GM19193 (cell line): ENCODE measurements around the gene DMXL2.

ENCODE experiments used
- POLR2A ChIP-seq: IDR thresholded peaks from 4 replicates; pipeline ENCODE4 v1.6.1; 2011; ENCODE audit not compliant: insufficient read depth, insufficient read length; ENCODE audit errors: extremely low read depth

DMXL2 gene

GRCh38 chr15:51516291-51516690, 106.3 kb downstream of the DMXL2 start:
- no peak for TF ChIP-seq POLR2A

- no peak for TF ChIP-seq POLR2A
Measured at GRCh38 chr15:51505251-51505650, 117.3 kb downstream of the DMXL2 start.

- no peak for TF ChIP-seq POLR2A
Measured at GRCh38 chr15:51503003-51503402, 119.6 kb downstream of the DMXL2 start.

GRCh38 chr15:51499379-51499976, 123.1 kb downstream of the DMXL2 start:
- no peak for TF ChIP-seq POLR2A

- TF ChIP-seq POLR2A: no peak
Measured at GRCh38 chr15:51497806-51498205, 124.8 kb downstream of the DMXL2 start.

GRCh38 chr15:51496246-51496645, 126.3 kb downstream of the DMXL2 start:
- no peak for TF ChIP-seq POLR2A

GRCh38 chr15:51494411-51495314, 127.9 kb downstream of the DMXL2 start:
- no peak for TF ChIP-seq POLR2A

GRCh38 chr15:51493892-51494291, 128.7 kb downstream of the DMXL2 start:
- no peak for TF ChIP-seq POLR2A

GRCh38 chr15:51492528-51492927, 130.0 kb downstream of the DMXL2 start:
- no peak for TF ChIP-seq POLR2A

GRCh38 chr15:51491941-51492340, 130.6 kb downstream of the DMXL2 start:
- TF ChIP-seq POLR2A: no peak

GRCh38 chr15:51484781-51485180, 137.8 kb downstream of the DMXL2 start:
- TF ChIP-seq POLR2A: no peak

- no peak for TF ChIP-seq POLR2A
Measured at GRCh38 chr15:51483985-51484384, 138.6 kb downstream of the DMXL2 start.

GRCh38 chr15:51483520-51483919, 139.1 kb downstream of the DMXL2 start:
- no peak for TF ChIP-seq POLR2A

GRCh38 chr15:51475736-51476135, 146.8 kb downstream of the DMXL2 start:
- no peak for TF ChIP-seq POLR2A

- TF ChIP-seq POLR2A: no peak
Measured at GRCh38 chr15:51470512-51470911, 152.1 kb downstream of the DMXL2 start.

GRCh38 chr15:51460796-51461195, 161.8 kb downstream of the DMXL2 start:
- TF ChIP-seq POLR2A: no peak
